AG04450 (cell line): ENCODE data around the gene C10orf62. TPM values are rescaled to one million over a fixed set of nuclear protein-coding genes. Genes with fewer than 3 reads are reported as not detected.

ENCODE experiments used
- CTCF ChIA-PET: fragments of 300-600, 350-600 bp; formaldehyde crosslinking; extraction: SDS; loops from one replicate; lab custom pipeline; 2022; ENCODE audit warnings: antibody characterized with exemption, inconsistent platforms; lab: Charles Lee
- POLR2A ChIA-PET: fragments of 350-600 bp; formaldehyde crosslinking; extraction: SDS; loops from one replicate; lab custom pipeline; 2021; ENCODE audit warnings: antibody characterized with exemption, inconsistent platforms; lab: Yijun Ruan, JAX
- DNase-seq: peaks from one replicate; pipeline ENCODE4 v3.0.0-alpha.2; 2011; ENCODE audit warnings: low read depth, low spot score
- H3K27ac ChIP-seq: one replicate; pipeline ENCODE4 v1.5.1; 2012; ENCODE audit warnings: low read depth, low read length, control low read depth
- H3K27me3 ChIP-seq: one replicate; pipeline ENCODE4 v1.6.0; 2012; ENCODE audit warnings: low read length; ENCODE audit not compliant: control insufficient read depth, insufficient read depth
- H3K4me3 ChIP-seq: 2 replicates; pipeline ENCODE4 v1.5.1; 2011; ENCODE audit warnings: mild to moderate bottlenecking, low read depth, low read length, control low read depth
- H3K9me3 ChIP-seq: 2 replicates; pipeline ENCODE4 v1.5.1; 2012; ENCODE audit warnings: low read length; ENCODE audit not compliant: control insufficient read depth, insufficient read depth
- CTCF ChIP-seq: IDR thresholded peaks from 2 replicates; pipeline ENCODE4 v1.5.1; 2011; ENCODE audit warnings: low read depth, low read length, control low read depth, inconsistent platforms
- polyA minus RNA-seq: library from RNA; depleted of rRNA, polyadenylated mRNA; stranded (reverse); fragments of >200 nt; gene quantifications from 2 replicates; pipeline ENCODE4 v1.2.3, GENCODE V29; 2011; rRNA and poly(A)+ RNA removed
- polyA plus RNA-seq: library from polyadenylated mRNA; depleted of rRNA; stranded (reverse); fragments of >200 nt; gene quantifications from 2 replicates; pipeline ENCODE4 v1.2.3, GENCODE V29; 2011; rRNA removed

C10orf62 gene
- not detected in 2 replicates for polyA plus RNA-seq
- not detected in 2 replicates for polyA minus RNA-seq

- CTCF ChIA-PET = no interaction called here
- Histone ChIP-seq H3K4me3 (no peak within 1 kb of the TSS), H3K27ac (no peak within 1 kb of the TSS), H3K27me3 (no peaks in the 10 kb centered on the region), H3K9me3 (no peaks in the 10 kb centered on the region)
- TF ChIP-seq CTCF = no peak
- no peak for DNase-seq
- POLR2A ChIA-PET = no interaction called here
Measured at GRCh38 chr10:97589479-97589878, at the start of gene C10orf62. TSS of gene C10orf62 (plus strand) at chr10:97589721. CDS start at chr10:97589898, 177 bp downstream.

- ChIA-PET POLR2A (interaction anchor here (0.5 to 1.9 kb wide), 2 partner anchors 42 to 93 kb away, joined by 3 to 10 read pairs; partner anchors contain the start of gene UBTD1), CTCF (interaction anchor here (0.6 to 6.2 kb wide), 4 partner anchors 12 to 77 kb away, joined by 3 to 30 read pairs (median 4); no protein-coding TSS in a partner anchor)
- Histone ChIP-seq H3K4me3 (no peak overlapping the region), H3K9me3 (no peaks in the 10 kb centered on the region), H3K27me3 (no peaks in the 10 kb centered on the region), H3K27ac (peak overlapping the region; percentile 55)
- TF ChIP-seq CTCF = no peak
- no peak for DNase-seq
Measured at GRCh38 chr10:97540669-97541500, 48.6 kb upstream of the C10orf62 start.

GRCh38 chr10:97542169-97543024, 47.1 kb upstream of the C10orf62 start:
- POLR2A ChIA-PET = interaction anchor here (0.6 to 1.6 kb wide), 2 partner anchors 44 to 97 kb away, joined by 3 to 6 read pairs; partner anchors contain the start of gene UBTD1
- Histone ChIP-seq H3K27me3 (no peaks in the 10 kb centered on the region), H3K9me3 (no peaks in the 10 kb centered on the region), H3K27ac (peak overlapping the region; percentile 99), H3K4me3 (no peak overlapping the region; the same call in 1 of the 2 replicates)
- no peak for TF ChIP-seq CTCF
- peak; percentile 81 for DNase-seq
- CTCF ChIA-PET = interaction anchor here (1.0 to 6.2 kb wide), 3 partner anchors 8 to 43 kb away, joined by 3 to 30 read pairs (median 5); no protein-coding TSS in a partner anchor

- Histone ChIP-seq H3K27ac (peak overlapping the region; percentile 99), H3K27me3 (no peaks in the 10 kb centered on the region), H3K9me3 (no peaks in the 10 kb centered on the region), H3K4me3 (peak overlapping the region; percentile 3; the same call in 1 of the 2 replicates)
- no peak for TF ChIP-seq CTCF
- peak; percentile 84 for DNase-seq
- POLR2A ChIA-PET = interaction anchor here (1.6 kb wide), 1 partner anchor 44 kb away, joined by 6 read pairs; the partner anchor contains the start of gene UBTD1
- CTCF ChIA-PET = interaction anchor here (1.0 to 6.2 kb wide), 3 partner anchors 9 to 44 kb away, joined by 3 to 30 read pairs (median 5); no protein-coding TSS in a partner anchor
Measured at GRCh38 chr10:97543025-97543546, 46.4 kb upstream of the C10orf62 start.
